ENCODE measurements around the gene ADCY4.
A peak's percentile ranks its signal among the peaks of the same experiment; 100 is the strongest.

The ADCY4 gene

GRCh38 chr14:24379907-24380730 lies 45.2 kb upstream of the ADCY4 start:
- no peaks in the 10 kb centered on the region for H3K9me3 ChIP-seq (ENCODE audit: severe bottlenecking)
- TF ChIP-seq CTCF (IDR thresholded peaks at IDR 0.05; ENCODE audit: poor library complexity, severe bottlenecking), result no peak
- ATAC-seq (ENCODE audit: low read depth) (no peak), DNase-seq (ENCODE audit: low spot score) (no peak)
- H3K4me1 ChIP-seq (ENCODE audit: insufficient read depth, poor library complexity, severe bottlenecking), result no peaks in the 10 kb centered on the region
- H3K36me3 ChIP-seq (ENCODE audit: low read depth), result no peaks in the 10 kb centered on the region
- no peak overlapping the region for H3K27ac ChIP-seq (ENCODE audit: poor library complexity, severe bottlenecking)
- no peak overlapping the region for H3K4me3 ChIP-seq (ENCODE audit: severe bottlenecking)
- no peaks in the 10 kb centered on the region for H3K27me3 ChIP-seq (ENCODE audit: insufficient read depth, poor library complexity, severe bottlenecking)

GRCh38 chr14:24378981-24379906 lies 44.4 kb upstream of the ADCY4 start:
- no peaks in the 10 kb centered on the region for H3K36me3 ChIP-seq (ENCODE audit: low read depth)
- ATAC-seq (ENCODE audit: low read depth), result peak; percentile 48; the same call in 2 of the 3 replicates
- no peaks in the 10 kb centered on the region for H3K27me3 ChIP-seq (ENCODE audit: insufficient read depth, poor library complexity, severe bottlenecking)
- TF ChIP-seq CTCF (IDR thresholded peaks at IDR 0.05; ENCODE audit: poor library complexity, severe bottlenecking), result no peak
- no peak for DNase-seq (ENCODE audit: low spot score)
- H3K4me3 ChIP-seq (ENCODE audit: severe bottlenecking), result no peak overlapping the region
- H3K27ac ChIP-seq (ENCODE audit: poor library complexity, severe bottlenecking), result no peak overlapping the region
- H3K9me3 ChIP-seq (ENCODE audit: severe bottlenecking), result no peaks in the 10 kb centered on the region
- H3K4me1 ChIP-seq (ENCODE audit: insufficient read depth, poor library complexity, severe bottlenecking), result no peaks in the 10 kb centered on the region

- Histone ChIP-seq H3K36me3 (ENCODE audit: low read depth) (no peaks in the 10 kb centered on the region), H3K9me3 (ENCODE audit: severe bottlenecking) (no peaks in the 10 kb centered on the region), H3K27me3 (ENCODE audit: insufficient read depth, poor library complexity, severe bottlenecking) (no peaks in the 10 kb centered on the region), H3K4me1 (ENCODE audit: insufficient read depth, poor library complexity, severe bottlenecking) (no peaks in the 10 kb centered on the region), H3K4me3 (ENCODE audit: severe bottlenecking) (no peak overlapping the region), H3K27ac (ENCODE audit: poor library complexity, severe bottlenecking) (no peak overlapping the region)
- ATAC-seq (ENCODE audit: low read depth), result no peak
- TF ChIP-seq CTCF (IDR thresholded peaks at IDR 0.05; ENCODE audit: poor library complexity, severe bottlenecking), result no peak
- DNase-seq (ENCODE audit: low spot score), result no peak
These were observed 43.5 kb upstream of the ADCY4 start for GRCh38 chr14:24378327-24378726.

GRCh38 chr14:24377657-24378056 lies 42.8 kb upstream of the ADCY4 start:
- no peak for ATAC-seq (ENCODE audit: low read depth)
- H3K27ac ChIP-seq (ENCODE audit: poor library complexity, severe bottlenecking), result no peak overlapping the region
- DNase-seq (ENCODE audit: low spot score), result no peak
- H3K4me1 ChIP-seq (ENCODE audit: insufficient read depth, poor library complexity, severe bottlenecking), result no peaks in the 10 kb centered on the region
- H3K9me3 ChIP-seq (ENCODE audit: severe bottlenecking), result no peaks in the 10 kb centered on the region
- H3K4me3 ChIP-seq (ENCODE audit: severe bottlenecking), result no peak overlapping the region
- H3K27me3 ChIP-seq (ENCODE audit: insufficient read depth, poor library complexity, severe bottlenecking), result no peaks in the 10 kb centered on the region
- no peaks in the 10 kb centered on the region for H3K36me3 ChIP-seq (ENCODE audit: low read depth)
- no peak for TF ChIP-seq CTCF (IDR thresholded peaks at IDR 0.05; ENCODE audit: poor library complexity, severe bottlenecking)
